ENCODE results near the gene GOLGA6L2.
"Not testable (repeated sequence)": the region's sequence is repeated elsewhere in the genome, so short reads cannot be mapped to it uniquely, and the experiment has no call there.

GOLGA6L2 gene

GRCh38 chr15:23447107-23447500, at the start of gene GOLGA6L2:
TSS of gene GOLGA6L2 (minus strand) at chr15:23447243. CDS start at chr15:23447181, 62 bp downstream.
- no peak for DNase-seq

- no peak for DNase-seq
Measured at GRCh38 chr15:23484870-23485269, 37.8 kb upstream of the GOLGA6L2 start.

GRCh38 chr15:23483821-23484299, 36.8 kb upstream of the GOLGA6L2 start:
- DNase-seq, result no peak

- no peak for DNase-seq
Measured at GRCh38 chr15:23482764-23483489, 35.9 kb upstream of the GOLGA6L2 start.

- no peak for DNase-seq
Measured at GRCh38 chr15:23482228-23482627, 35.2 kb upstream of the GOLGA6L2 start.

- DNase-seq, result no peak
Measured at GRCh38 chr15:23477920-23478319, 30.9 kb upstream of the GOLGA6L2 start.

- DNase-seq, result no peak
Measured at GRCh38 chr15:23472678-23473077, 25.6 kb upstream of the GOLGA6L2 start.

GRCh38 chr15:23472033-23472432, 25.0 kb upstream of the GOLGA6L2 start:
- no peak for DNase-seq

GRCh38 chr15:23467110-23467600, 20.1 kb upstream of the GOLGA6L2 start:
- no peak for DNase-seq

- no peak for DNase-seq
Measured at GRCh38 chr15:23457890-23458289, 10.8 kb upstream of the GOLGA6L2 start.

GRCh38 chr15:23446215-23447106, 582 bp downstream of the GOLGA6L2 start:
- no peak for DNase-seq

- no peak for DNase-seq
Measured at GRCh38 chr15:23444269-23444668, 2.8 kb downstream of the GOLGA6L2 start.

GRCh38 chr15:23441204-23441603, 5.8 kb downstream of the GOLGA6L2 start:
- DNase-seq, result no peak

GRCh38 chr15:23440596-23440995, 6.4 kb downstream of the GOLGA6L2 start:
- DNase-seq, result no peak

- DNase-seq, result no peak
Measured at GRCh38 chr15:23439513-23439912, 7.5 kb downstream of the GOLGA6L2 start.

GRCh38 chr15:23438816-23439466, 8.1 kb downstream of the GOLGA6L2 start:
- DNase-seq, result no peak

- no peak for DNase-seq
Measured at GRCh38 chr15:23437673-23438072, 9.4 kb downstream of the GOLGA6L2 start.

GRCh38 chr15:23437146-23437545, 9.9 kb downstream of the GOLGA6L2 start:
- DNase-seq, result no peak

- no peak for DNase-seq
Measured at GRCh38 chr15:23436421-23436820, 10.6 kb downstream of the GOLGA6L2 start.

GRCh38 chr15:23434699-23435098, 12.3 kb downstream of the GOLGA6L2 start:
- DNase-seq, result not testable (repeated sequence)

GRCh38 chr15:23425327-23425726, 21.7 kb downstream of the GOLGA6L2 start:
- not testable (repeated sequence) for DNase-seq

GRCh38 chr15:23424111-23424904, 22.7 kb downstream of the GOLGA6L2 start:
- no peak for DNase-seq
